GM23338 (cell line): ENCODE data around the gene DMD. TPM values are rescaled to one million over a fixed set of nuclear protein-coding genes. Genes with fewer than 3 reads are reported as not detected.

Source experiments
- ATAC-seq: fragments of 200-7000 bp; cut with Tn5 transposase; 3 replicates; pipeline ENCODE4 v1.9.1; 2020
- DNase-seq: peaks from one replicate; pipeline ENCODE4 v3.0.0-alpha.2; 2015; ENCODE audit warnings: low spot score
- H2AFZ ChIP-seq: fragments of 200-600 bp; sonication (generic); 2 replicates; pipeline ENCODE4 v1.8.0; 2016; ENCODE audit warnings: antibody characterized with exemption, mild to moderate bottlenecking, moderate library complexity
- H3F3A ChIP-seq: fragments of 200-600 bp; sonication (generic); replicated peaks from 2 replicates; pipeline ENCODE4 v1.8.0; 2017; ENCODE audit warnings: antibody characterized with exemption, mixed run types, low read depth
- H3K27ac ChIP-seq: fragments of 200-600 bp; sonication (generic); 2 replicates; pipeline ENCODE4 v1.6.1; 2016; ENCODE audit warnings: low read depth
- H3K27me3 ChIP-seq: fragments of 200-600 bp; sonication (generic); 2 replicates; pipeline ENCODE4 v1.8.0; 2016; ENCODE audit warnings: mild to moderate bottlenecking, mixed run types, moderate library complexity; ENCODE audit not compliant: insufficient read depth
- H3K36me3 ChIP-seq: fragments of 200-600 bp; sonication (generic); 2 replicates; pipeline ENCODE4 v1.8.0; 2016; ENCODE audit warnings: mild to moderate bottlenecking; ENCODE audit not compliant: insufficient read depth
- H3K4me1 ChIP-seq: fragments of 200-600 bp; sonication (generic); 2 replicates; pipeline ENCODE4 v1.8.0; 2016; ENCODE audit warnings: mild to moderate bottlenecking, moderate library complexity; ENCODE audit not compliant: insufficient read depth
- H3K4me2 ChIP-seq: fragments of 200-600 bp; sonication (generic); 2 replicates; pipeline ENCODE4 v1.7.1; 2017; ENCODE audit warnings: mixed run types
- H3K4me3 ChIP-seq: fragments of 200-600 bp; sonication (generic); 2 replicates; pipeline ENCODE4 v1.6.1; 2016; ENCODE audit warnings: mixed run types
- H3K79me2 ChIP-seq: fragments of 200-600 bp; sonication (generic); replicated peaks from 2 replicates; pipeline ENCODE4 v1.8.0; 2017; ENCODE audit warnings: mild to moderate bottlenecking; ENCODE audit not compliant: insufficient read depth
- H3K9me2 ChIP-seq: fragments of 200-600 bp; sonication (generic); 2 replicates; pipeline ENCODE4 v1.8.0; 2017; ENCODE audit not compliant: insufficient read depth
- H4K20me1 ChIP-seq: fragments of 200-600 bp; sonication (generic); replicated peaks from 2 replicates; pipeline ENCODE4 v1.8.0; 2017; ENCODE audit warnings: mild to moderate bottlenecking; ENCODE audit not compliant: insufficient read depth
- H3K27ac Mint-ChIP-seq: 2 replicates; pipeline ENCODE4 v1.8.0; 2020; ENCODE audit warnings: inconsistent platforms, mild to moderate bottlenecking, moderate library complexity, mixed read lengths
- H3K27me3 Mint-ChIP-seq: 3 replicates; pipeline ENCODE4 v1.8.0; 2022; ENCODE audit warnings: low read depth, mild to moderate bottlenecking, moderate library complexity, mixed read lengths, inconsistent platforms; ENCODE audit not compliant: insufficient read depth, poor library complexity
- H3K36me3 Mint-ChIP-seq: 3 replicates; pipeline ENCODE4 v1.8.0; 2021; ENCODE audit warnings: low read depth, mild to moderate bottlenecking, inconsistent platforms, moderate library complexity, mixed read lengths
- H3K4me1 Mint-ChIP-seq: 3 replicates; pipeline ENCODE4 v1.8.0; 2020; ENCODE audit warnings: mild to moderate bottlenecking, inconsistent platforms, mixed read lengths
- H3K4me3 Mint-ChIP-seq: 3 replicates; pipeline ENCODE4 v1.8.0; 2021; ENCODE audit warnings: moderate library complexity, mild to moderate bottlenecking, inconsistent platforms, mixed read lengths
- H3K9me3 Mint-ChIP-seq: 3 replicates; pipeline ENCODE4 v1.8.0; 2020; ENCODE audit warnings: moderate library complexity, mild to moderate bottlenecking, inconsistent platforms, mixed read lengths
- CREB1 ChIP-seq: fragments of 250-450 bp; sonication (Bioruptor Pico); IDR thresholded peaks from 2 replicates; pipeline ENCODE4 v1.5.0; 2020; ENCODE audit warnings: low read depth, mild to moderate bottlenecking, moderate library complexity
- EZH2phosphoT487 ChIP-seq: fragments of 200-600 bp; sonication (generic); IDR thresholded peaks from one replicate; pipeline ENCODE4 v1.8.1; 2018; ENCODE audit warnings: antibody characterized with exemption; ENCODE audit not compliant: unreplicated experiment
- JUNB ChIP-seq: IDR thresholded peaks from one replicate; pipeline ENCODE4 v1.6.1; 2016; ENCODE audit warnings: antibody characterized with exemption; ENCODE audit not compliant: unreplicated experiment
- NANOG ChIP-seq: IDR thresholded peaks from 2 replicates; pipeline ENCODE4 v1.6.1; 2016; ENCODE audit warnings: antibody characterized with exemption, borderline replicate concordance
- POLR2AphosphoS5 ChIP-seq: IDR thresholded peaks from 2 replicates; pipeline ENCODE4 v1.6.1; 2016; ENCODE audit warnings: antibody characterized with exemption, low read depth
- ZNF462 ChIP-seq: fragments of 250-450 bp; sonication (Bioruptor Pico); IDR thresholded peaks from 2 replicates; pipeline ENCODE4 v1.5.0; 2020; ENCODE audit warnings: mild to moderate bottlenecking, moderate library complexity
- polyA plus RNA-seq: library from polyadenylated mRNA; unstranded; fragments of >200 nt; fragmentation: Nextera tagmentation; extraction: Ambion mirVana; gene quantifications from 2 replicates; pipeline ENCODE4 v1.2.1, GENCODE V29; 2016
- total RNA-seq: library from RNA; depleted of rRNA; stranded (reverse); fragments of >200 nt; shearing (Covaris generic); gene quantifications from 2 replicates; pipeline ENCODE4 v1.2.3, GENCODE V29; 2014

Gene DMD
- total and polyA plus RNA-seq, 2 experiments from 2014 or later, result 4.5 to 7.6 TPM

GRCh38 chrX:31527455-31528126 lies 1683.8 kb downstream of the DMD start:
- H3K9me3 Mint-ChIP-seq, result no peaks in the 10 kb centered on the region
- Histone ChIP-seq H3K4me3 (no peak overlapping the region), H4K20me1 (no peaks in the 10 kb centered on the region), H3K9me2 (no peaks in the 10 kb centered on the region), H3K79me2 (no peaks in the 10 kb centered on the region), H3K27ac (no peak overlapping the region), H3K27me3 (no peaks in the 10 kb centered on the region), H2AFZ (no peak overlapping the region), H3K4me1 (no peaks in the 10 kb centered on the region), H3F3A (no peaks in the 10 kb centered on the region), H3K4me2 (no peak overlapping the region), H3K36me3 (no peaks in the 10 kb centered on the region)
- ATAC-seq, result no peak
- no peaks in the 10 kb centered on the region for H3K36me3 Mint-ChIP-seq
- no peaks in the 10 kb centered on the region for H3K27me3 Mint-ChIP-seq
- no peak for TF ChIP-seq ZNF462
- TF ChIP-seq JUNB, result no peak
- TF ChIP-seq EZH2phosphoT487, result no peak
- TF ChIP-seq NANOG, result no peak
- no peak for TF ChIP-seq CREB1 (CRISPR knock-in tag)
- no peak for TF ChIP-seq POLR2AphosphoS5
- no peak overlapping the region for H3K4me3 Mint-ChIP-seq
- H3K27ac Mint-ChIP-seq, result no peak overlapping the region
- DNase-seq, result no peak
- H3K4me1 Mint-ChIP-seq, result no peaks in the 10 kb centered on the region
